HG02678 (cell line): ENCODE measurements around the gene NPIPB5.
"Not testable (repeated sequence)": the region's sequence is repeated elsewhere in the genome, so short reads cannot be mapped to it uniquely, and the experiment has no call there.

Experiments used
- ATAC-seq: cut with Tn5 transposase; IDR thresholded peaks from one replicate; pipeline ENCODE4 v1.9.1; 2021; ENCODE audit warnings: mild to moderate bottlenecking, moderate library complexity; ENCODE audit not compliant: unreplicated experiment

NPIPB5 gene

DNA sequence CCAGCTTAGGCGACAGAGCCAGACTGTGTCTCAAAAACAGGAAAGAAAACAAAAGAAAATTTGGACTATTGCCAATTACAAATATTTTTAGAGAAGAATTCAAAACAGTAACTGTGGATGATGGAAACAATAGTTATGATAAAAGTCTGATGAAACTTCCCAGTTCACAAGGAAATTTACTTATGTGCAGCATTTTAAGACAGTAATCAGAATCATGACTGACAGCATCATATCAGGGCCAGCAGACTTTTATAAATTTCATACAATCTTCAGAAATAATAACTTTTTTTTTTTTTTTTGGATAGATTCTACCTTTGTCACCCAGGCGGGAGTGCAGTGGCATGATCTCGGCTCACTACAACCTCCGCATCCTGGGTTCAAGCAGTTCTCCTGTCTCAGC is at the start of gene NPIPB5:
TSS of gene NPIPB5 (plus strand) at position 301 of the 400 bp plus-strand sequence. CDS start 2,911 bp downstream, outside the sequence.
- ATAC-seq = not testable (repeated sequence)

DNA sequence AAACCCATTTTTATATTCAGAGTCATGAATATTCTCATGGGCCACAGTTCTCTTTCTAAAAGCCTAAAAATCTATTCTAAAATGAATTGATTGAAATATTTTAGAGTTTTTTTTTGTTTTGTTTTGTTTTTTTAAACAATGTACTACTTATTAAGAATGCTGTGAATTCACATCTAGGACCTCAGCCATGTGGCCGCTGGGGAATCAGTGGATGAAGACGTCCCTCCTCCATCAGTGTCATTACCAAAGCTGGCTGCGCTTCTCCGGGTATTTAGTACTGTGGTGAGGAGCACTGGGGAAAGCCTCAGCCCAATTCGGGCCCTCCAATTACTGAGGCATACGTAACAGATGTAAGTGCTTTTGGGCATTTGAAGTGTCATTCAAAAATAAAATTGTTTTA is 41.8 kb upstream of the NPIPB5 start:
- ATAC-seq = not testable (repeated sequence)

DNA sequence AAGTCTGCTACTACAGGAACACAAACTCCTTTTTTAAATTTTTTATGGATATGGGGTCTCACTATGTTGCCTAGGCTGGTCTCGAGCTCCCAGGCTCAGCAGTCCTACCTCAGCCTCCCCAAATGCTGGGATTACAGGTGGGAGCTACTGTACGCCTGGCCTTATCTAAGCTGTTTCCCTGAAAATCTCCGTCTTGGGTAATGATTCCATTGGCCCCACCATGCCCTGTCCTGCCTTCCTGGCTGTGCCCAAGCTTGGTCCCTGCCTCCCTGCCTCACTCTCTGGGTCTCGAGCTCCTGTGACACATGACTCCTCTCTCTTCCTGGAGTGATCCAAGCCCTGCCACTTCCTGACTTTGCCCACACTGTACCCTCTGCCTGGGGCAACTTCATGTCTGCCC is 27.3 kb downstream of the NPIPB5 start:
- not testable (repeated sequence) for ATAC-seq

DNA sequence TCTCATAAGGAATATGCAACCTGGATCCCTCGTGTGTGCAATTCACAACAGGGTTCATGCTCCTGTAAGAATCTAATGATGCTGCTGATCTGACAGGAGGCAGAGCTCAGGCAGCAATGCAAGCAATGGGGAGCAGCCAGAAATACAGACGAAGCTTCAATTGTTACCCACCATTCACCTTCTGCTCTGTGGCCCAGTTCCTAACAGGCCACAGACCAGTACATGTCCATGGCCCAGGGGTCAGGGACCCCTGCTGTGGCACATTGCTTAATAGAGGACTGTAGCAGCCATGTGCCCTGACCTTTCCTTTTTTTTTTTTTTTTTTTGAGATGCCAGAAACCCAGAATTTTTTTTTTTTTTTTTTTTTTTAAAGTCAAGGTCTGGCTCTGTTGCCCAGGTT is 34.1 kb downstream of the NPIPB5 start:
- ATAC-seq = not testable (repeated sequence)

DNA sequence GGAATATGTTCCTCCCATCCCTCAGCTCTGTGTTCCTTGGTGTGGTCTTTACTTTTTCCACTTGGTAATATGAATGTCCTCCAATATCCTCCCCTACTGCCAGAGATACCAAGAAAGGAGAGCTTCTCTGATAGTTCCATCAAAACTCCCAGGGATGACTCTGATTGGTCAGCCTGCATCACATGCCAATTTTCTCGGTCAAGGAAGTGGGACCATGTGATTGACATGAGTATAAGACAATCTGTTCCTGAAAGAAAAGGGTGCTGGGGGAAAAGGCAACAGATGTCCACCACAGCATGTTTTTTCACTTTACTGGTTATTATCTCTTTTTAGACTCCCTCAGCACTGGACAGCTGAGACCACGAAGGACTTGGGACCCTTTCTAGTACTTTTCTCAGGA is 35.9 kb downstream of the NPIPB5 start:
- ATAC-seq = not testable (repeated sequence)

DNA sequence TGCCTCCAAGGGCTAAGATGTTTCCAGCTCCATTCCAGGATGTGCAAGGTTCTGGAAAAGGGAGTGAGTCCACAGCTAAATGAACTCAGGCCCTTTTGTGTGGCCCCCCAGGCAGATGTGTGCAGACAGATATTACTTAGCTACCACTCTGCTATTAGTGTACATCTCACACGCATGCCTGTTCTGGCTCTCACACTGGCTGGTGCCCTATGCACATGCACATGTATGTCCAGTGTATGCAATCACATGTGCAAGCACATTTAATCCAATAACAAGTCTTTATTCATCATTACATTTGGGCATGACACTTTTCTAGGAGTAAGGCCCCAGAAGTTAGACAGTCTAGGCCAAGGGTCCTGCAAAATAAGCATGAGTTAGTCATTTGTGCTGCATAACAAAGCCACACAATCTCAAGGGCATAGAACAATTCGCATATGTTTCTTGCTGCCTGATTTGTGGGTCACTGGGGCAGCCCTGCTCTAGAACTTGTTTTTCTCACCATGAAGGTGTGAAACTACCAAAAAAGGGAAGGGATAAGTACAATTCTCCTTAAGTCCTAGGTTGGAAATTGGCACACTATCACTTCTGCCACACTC is 36.6 kb downstream of the NPIPB5 start:
- not testable (repeated sequence) for ATAC-seq

DNA sequence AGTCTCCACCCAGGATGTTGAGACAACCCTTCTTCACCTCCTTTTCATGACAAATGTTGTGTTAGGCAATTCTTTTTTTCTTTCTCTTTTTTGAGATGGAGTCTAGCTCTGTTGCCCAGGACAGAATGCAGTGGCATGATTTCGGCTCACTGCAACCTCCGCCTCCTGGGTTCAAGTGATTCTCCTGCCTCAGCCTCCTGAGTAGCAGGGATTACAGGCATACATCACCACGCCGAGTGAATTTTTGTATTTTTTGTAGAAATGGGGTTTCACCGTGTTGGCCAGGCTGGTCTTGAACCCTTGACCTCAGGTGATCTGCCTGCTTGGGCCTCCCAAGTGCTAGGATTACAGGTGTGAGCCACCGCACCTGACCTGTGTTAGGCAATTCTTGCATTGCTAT is 39.2 kb downstream of the NPIPB5 start:
- ATAC-seq = not testable (repeated sequence)

DNA sequence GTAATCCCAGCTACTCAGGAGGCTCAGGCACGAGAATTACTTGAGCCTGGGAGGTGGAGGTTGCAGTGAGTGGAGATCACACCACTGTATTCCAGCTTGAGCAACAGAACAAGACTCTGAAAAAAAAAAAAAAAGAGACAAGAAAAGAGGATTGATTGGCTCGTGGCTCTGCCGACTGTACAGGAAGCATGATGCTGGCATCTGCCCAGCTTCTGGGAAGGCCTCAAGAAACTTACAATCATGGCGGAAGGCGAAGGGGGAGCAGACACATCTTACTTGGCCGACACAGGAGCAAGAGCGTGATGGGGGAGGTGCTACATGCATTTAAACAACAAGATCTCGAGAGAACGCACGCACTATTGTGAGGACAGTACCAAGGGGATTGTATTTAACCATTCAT is 40.5 kb downstream of the NPIPB5 start:
- not testable (repeated sequence) for ATAC-seq

DNA sequence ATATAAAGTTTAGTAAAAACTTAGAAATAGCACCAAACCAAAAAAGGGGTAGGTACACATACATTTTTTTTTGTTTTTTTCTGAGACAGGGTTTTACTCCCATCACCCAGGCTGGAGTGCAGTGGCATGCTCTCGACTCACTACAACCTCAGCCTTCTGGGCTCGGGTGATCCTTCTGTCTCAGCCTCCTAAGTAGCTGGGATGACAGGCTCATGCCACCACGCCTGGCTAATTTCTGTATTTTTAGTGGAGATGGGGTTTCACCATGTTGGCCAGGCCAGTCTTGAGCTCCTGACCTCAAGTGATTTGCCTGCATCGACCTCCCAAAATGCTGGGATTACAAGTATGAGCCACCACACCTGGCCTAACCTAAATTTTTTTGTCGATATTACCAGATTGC is 41.0 kb downstream of the NPIPB5 start:
- ATAC-seq = not testable (repeated sequence)

DNA sequence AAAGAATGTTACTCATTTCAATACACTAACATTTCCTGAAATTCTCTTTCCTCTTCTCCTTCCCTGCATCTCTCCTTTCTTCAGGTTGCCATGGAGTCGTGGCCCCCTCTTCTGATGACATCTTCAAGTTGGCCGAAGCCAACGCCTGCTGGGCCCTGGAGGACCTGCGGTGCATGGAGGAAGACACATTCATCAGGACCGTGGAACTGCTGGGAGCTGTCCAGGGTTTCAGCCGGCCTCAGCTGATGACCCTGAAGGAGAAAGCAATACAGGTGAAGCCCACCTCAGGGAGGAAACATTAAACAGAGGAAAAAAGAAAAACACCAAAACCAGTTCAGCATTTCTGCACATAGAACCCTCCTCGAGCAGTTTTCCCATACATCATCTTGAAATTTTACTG is 46.1 kb downstream of the NPIPB5 start:
- not testable (repeated sequence) for ATAC-seq
